ENCODE measurements around the gene MEIG1. TPM values are rescaled to one million over a fixed set of nuclear protein-coding genes. Genes with fewer than 3 reads are reported as not detected.
"Not testable (repeated sequence)": the region's sequence is repeated elsewhere in the genome, so short reads cannot be mapped to it uniquely, and the experiment has no call there.

Gene MEIG1
- total RNA-seq, 1 experiment from 2014 or later, result not detected

DNA sequence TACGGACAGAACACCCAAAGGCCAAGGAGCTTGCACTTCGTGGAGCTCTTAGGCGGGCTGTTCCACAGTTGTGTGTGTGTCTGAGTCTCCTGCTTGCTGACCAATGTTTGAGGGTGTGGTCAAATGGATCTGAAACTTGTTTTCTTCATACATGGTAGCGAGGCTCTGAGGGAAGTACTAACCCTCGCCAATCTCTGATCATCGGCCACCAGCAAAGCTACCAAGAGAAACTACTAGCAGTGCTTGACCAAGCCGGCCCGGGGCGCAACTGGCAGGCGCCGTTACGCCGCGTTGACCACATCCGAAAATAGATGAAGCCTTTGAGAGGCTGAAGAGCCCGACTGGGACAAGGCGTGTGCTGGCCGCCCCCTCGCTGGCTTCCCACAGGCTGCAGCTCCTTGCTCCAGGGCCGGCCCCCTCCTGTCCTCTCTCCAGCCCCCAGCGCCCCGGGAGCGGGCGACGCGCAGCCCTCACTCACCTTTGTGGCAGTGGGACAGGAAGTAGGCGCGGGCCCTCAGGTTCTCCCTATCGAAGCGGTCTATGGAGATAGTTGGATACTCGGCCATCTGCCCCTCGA, 5.7 kb upstream of the MEIG1 start:
- in situ Hi-C loops (cut with HindIII; ENCODE audit: low sequenced_read_pairs), result no loop called here
- peak; percentile 56 for DNase-seq (ENCODE audit: low spot score)

DNA sequence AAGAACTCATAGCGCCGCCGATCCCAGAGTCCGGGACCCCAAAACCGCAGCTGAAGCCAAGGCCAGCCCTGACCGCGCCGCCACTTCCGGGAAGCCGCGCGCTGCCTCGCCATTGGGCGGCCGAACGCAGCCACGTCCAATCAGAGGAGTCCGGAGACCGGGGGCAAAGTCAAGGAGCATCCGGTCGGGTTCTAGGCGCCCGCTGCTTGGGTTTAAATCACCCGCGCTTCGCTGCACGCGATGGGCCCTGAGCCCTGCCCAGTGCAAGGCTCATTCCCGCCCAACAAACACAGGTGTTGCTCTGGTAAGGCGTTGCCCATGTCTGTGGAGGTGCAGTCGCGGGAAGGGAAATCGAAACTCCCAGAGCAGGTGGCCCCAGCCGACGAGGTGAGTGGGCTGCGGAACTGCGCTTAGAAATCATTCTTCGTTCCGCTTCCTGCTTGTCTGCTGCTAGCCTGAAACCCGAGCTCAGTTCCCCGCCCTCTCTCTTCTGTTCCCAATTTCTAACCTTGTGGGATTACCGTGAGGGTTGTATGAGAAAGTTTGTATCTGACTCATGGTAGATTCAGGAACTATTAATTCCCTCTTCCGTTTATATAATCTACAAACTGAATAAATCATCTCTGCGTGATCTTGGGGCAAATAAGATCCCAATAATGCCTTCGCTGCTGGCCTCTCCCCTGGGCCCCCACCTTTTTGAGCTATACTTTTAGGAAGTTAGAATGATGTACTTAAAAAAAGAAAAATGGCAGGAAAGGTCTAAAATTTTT, 5.0 kb upstream of the MEIG1 start, which contains the start of gene DCLRE1C:
Gene DCLRE1C, minus strand, starts transcription at position 96 of the 770 bp plus-strand sequence. Its CDS starts 86 bp downstream, at position 10.
- peak; percentile 93 for DNase-seq (ENCODE audit: low spot score)
- in situ Hi-C loops (cut with HindIII; ENCODE audit: low sequenced_read_pairs), result no loop called here

DNA sequence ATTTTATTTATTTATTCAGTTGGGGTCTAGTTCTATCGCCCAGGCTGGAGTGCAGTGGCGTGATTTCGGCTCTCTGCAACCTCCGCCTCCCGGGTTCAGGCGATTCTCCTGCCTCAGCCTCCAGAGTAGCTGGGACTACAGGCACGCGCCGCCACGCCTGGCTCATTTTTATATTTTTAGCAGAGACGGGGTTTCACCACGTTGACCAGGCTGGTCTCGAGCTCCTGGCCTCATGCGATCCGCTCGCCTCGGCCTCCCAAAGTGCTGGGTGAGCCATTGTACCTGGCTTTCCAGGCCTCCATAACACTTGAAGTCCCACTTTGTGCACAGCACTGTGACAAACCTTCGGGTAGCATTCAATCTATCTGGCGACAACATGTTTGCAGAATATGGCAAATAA, 4.3 kb upstream of the MEIG1 start:
- in situ Hi-C loops (cut with HindIII; ENCODE audit: low sequenced_read_pairs), result no loop called here
- no peak for DNase-seq (ENCODE audit: low spot score)

DNA sequence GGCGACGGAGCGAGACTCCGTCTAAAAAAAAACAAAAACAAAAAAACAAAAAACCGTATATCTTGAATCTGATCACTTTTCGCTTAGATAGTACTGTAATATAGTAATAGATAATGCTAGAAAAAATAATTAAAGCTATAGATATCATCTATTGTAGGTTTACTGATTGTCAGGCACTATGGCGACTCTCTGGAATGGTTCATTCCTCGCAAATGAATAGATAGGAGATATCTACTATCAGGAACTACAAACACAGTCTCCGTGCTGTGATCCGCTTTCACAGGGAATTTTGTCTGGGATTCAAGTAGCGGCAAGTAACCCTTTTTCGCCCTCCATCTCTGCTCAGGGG, 342 bp upstream of the MEIG1 start:
- in situ Hi-C loops (cut with HindIII; ENCODE audit: low sequenced_read_pairs), result no loop called here
- DNase-seq (ENCODE audit: low spot score), result no peak

DNA sequence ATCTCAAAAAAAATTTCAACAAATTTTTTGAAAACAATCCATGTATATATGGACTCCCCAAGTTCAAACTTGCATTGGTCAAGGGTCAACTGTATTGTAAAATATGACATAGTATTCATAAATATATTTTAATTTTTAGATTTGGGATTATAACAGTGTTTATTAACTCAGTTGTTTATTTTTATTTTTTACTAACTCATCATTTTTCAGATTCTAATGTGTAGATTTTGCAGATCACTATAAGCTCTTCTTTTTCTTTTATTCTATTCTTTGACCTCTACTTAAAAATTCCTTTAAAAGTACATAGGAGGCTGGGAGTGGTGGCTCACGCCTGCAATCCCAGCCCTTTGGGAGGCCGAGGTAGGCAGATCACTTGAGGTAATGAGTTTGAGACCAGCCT, 8.7 kb downstream of the MEIG1 start:
- DNase-seq (ENCODE audit: low spot score), result no peak
- in situ Hi-C loops (cut with HindIII; ENCODE audit: low sequenced_read_pairs), result no loop called here

DNA sequence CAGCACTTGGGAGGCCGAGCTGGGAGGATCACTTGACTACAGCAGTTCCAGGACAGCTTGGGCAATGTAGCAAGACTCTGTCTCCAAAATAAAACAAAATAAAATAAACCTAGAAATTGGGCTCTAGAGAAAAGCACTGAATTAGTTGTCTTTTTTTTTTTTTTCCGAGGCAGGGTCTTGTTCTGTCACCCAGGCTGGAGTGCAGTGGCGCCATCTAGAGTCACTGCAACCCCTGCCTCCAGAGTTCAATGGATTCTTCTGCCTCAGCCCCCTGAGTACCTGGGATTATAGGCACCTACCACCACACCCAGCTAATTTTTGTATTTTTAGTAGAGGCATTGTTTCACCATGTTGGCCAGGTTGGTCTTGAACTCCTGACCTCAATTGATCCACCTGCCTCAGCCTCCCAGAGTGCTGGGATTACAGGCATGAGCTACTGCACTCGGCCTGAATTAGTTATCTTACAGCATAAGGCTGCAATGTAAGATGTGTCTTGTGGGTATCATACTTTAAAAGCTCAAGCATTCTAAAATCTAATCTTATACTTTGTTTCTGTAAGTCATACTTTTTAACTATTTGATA, 12.8 kb downstream of the MEIG1 start:
- peak; percentile 9 for DNase-seq (ENCODE audit: low spot score)
- in situ Hi-C loops (cut with HindIII; ENCODE audit: low sequenced_read_pairs), result no loop called here

DNA sequence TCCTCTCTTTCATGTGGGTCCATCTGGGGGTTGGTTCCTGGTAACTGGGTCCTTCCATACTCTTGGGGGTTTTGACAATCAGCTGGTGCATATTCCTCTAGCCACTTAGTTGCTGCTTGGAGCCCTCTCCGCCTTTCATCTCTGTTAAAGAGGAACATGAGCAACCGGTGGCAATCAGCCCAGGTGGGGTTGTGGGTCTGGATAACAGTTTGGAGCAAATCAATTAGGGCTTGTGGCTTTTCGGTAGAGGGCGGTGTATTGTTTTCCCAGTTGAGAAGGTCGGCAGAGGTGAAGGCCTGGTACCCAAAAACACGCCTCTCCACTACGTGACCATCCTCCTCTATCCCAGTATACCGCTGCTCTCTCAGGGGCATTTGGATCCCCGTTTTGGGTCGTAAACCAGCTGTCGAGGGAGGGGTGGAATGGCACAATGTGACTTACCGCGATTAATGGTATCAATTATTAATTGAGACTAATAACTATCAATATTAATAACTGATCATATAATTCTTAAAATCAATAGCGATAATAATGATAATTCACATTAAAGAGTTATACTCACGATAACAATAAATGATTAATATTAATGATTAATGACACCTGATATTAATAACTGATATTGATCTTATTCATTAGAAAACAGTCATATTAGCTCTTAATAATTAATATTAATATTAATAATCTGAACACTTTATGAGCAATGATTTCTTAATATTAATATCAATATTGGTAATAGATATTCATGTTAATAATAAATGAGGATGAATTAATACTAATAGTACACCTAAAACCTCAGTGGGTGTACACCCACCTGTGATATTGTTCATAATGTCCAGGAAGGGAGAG, 15.2 kb downstream of the MEIG1 start:
- DNase-seq (ENCODE audit: low spot score); in situ Hi-C loops (cut with HindIII; ENCODE audit: low sequenced_read_pairs): not testable (repeated sequence)

DNA sequence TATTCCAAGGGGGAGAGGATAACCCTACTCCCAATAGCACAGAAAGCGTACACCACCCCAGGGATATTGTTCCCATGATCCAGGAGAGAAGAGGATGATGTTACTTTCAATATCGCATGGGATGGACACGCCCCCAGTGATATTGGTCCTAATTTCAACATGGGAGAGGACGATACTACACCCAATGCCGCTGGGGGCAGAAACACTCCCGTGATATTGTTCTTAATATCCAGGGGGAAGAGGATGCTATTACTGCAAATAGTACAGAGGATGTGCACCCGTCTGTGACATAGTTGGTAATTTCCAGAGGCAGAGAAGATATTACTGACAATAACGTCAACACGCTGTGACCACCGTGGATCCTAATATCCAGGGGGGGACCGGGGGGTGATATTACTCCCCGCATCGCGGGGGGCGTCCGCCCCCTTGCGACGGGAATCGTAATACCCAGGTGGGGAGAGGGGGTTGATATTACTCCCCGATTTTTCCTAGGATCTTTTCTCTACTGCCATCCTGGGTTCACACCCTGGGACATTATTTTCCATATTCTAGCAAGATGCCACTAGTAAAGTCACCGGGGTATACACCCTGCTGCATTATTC, 16.6 kb downstream of the MEIG1 start:
- in situ Hi-C loops (cut with HindIII; ENCODE audit: low sequenced_read_pairs), result no loop called here
- no peak for DNase-seq (ENCODE audit: low spot score)

DNA sequence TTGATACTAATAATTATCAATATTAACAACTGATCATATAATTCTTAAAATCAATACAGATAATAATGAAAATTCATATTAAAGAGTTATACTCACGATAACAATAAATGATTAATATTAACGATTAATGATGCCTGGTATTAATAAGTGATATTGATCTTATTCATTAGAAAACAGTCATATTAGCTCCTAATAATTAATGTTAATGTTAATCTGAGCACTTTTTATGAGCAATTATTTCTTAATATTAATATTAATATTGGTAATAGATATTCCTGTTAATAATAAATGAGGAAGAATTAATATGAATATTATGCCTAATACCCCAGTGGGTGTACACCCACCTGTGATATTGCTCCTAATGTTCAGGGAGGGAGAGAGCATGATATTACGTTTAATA, 23.6 kb downstream of the MEIG1 start:
- no peak for DNase-seq (ENCODE audit: low spot score)
- in situ Hi-C loops (cut with HindIII; ENCODE audit: low sequenced_read_pairs), result no loop called here

DNA sequence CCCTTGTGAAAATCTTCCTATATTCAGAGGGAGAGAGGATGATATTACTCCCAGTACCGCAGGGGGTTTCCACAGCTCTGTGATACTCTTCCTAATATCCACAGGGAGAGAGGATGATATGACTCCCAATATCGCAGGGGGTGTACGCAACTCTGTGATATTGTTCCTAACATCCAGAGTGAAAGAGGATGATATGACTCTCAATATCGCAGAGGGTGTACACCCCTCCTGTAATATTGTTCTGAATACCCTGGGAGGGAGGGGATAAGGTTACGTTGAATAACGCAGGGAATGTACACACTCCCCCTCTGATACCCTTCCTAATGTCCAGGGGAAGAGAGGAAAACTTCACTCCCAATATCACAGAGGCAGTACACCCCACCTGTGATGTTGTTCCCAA, 30.4 kb downstream of the MEIG1 start:
- in situ Hi-C loops (cut with HindIII; ENCODE audit: low sequenced_read_pairs); DNase-seq (ENCODE audit: low spot score): not testable (repeated sequence)

DNA sequence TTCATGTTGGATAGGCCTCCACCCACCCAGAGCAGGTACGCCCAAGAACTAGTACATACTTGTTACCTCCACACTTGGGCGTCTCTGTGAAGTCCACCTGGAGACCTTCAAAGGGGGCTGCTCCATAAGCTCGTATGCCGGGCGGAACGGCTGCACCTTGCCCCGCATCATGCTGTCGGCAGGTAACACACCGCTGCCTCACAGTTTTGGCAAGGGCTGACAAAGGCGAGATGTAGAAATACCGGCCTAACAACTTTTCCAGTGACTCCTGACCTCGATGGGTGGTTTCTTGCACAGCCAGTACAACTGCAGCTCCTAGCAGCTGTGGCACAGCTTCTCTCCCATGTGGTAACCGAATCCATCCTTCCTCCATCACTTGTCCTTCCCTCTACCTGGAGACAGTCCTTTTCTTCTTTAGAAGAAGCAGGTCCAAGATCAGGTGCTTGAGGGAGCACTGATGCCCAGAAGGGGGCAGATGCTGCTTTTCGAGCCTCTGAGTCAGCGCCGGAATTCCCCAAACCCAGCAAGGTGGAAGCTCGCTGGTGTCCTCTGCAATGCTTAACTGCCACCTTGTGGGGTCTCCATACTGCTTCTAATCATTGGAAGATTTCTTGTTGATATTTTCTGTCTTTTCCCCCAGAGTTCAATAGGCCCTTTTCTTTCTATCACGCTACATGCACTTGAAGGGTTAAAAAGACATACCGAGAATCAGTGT, 32.0 kb downstream of the MEIG1 start:
- in situ Hi-C loops (cut with HindIII; ENCODE audit: low sequenced_read_pairs), result not testable (repeated sequence)
- peak; percentile 6 for DNase-seq (ENCODE audit: low spot score)

DNA sequence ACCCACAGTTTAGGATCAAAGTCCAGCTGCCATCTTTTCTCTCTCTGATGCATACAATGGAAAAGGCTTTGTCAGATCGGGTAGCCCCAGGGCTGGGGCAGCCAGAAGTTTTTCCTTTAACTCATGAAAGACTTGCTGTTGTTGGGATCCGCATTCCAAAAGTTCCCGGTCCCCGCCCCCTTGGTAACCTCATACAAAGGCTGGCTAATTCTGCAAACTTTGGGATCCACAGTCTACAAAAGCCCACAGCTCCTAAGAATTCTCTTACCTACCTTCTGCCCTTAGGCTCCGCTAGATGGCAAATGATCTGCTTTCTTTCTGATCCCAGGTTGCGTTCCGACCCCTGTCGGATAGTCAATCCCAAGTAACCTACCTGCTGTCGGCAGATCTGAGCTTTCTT, 33.1 kb downstream of the MEIG1 start:
- DNase-seq (ENCODE audit: low spot score); in situ Hi-C loops (cut with HindIII; ENCODE audit: low sequenced_read_pairs): not testable (repeated sequence)

DNA sequence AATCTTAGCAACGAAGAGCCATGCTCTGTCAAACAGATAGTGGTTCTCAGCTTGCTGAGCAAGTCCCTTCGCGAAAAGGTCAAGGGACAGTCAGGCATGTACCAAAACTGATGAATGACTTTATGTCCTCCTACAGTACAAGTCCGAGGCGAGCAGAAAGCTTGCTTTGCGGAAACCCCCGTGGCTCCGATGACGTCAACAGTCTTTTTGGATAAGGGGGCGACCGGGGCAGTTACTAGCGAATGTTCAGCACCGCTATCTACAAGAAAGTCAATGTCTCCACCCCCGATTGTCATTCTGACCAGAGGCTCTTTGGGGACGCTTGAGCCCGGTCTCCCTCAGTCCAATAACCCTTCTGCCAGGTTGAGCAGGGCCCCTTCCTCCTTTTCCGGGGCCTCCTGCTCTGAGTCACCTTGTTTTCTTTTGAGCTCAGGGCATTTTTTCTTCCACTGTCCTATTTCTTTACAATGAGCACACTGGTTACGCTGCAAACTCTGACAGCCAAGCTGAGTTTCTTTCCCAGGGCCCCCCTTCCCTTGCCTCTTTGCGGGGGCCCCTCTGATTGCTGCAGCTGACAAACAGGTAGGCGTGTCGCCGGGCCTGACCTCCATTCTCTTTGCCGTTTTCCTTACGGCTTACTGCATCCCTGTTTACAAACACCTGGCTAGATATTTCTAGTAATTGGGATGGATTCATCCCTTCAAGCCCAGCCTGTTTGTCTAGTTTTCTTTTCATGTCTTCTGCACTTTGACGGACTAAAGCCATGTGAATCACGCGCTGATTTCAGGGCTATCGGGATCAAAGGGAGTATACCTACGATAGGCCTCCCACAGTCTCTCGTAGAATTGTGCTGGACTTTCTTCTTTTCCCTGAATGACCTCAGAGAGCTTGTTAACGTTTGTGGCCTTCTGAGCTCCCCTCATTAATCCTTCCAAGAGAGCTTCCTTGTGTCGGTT, 34.6 kb downstream of the MEIG1 start:
- DNase-seq (ENCODE audit: low spot score); in situ Hi-C loops (cut with HindIII; ENCODE audit: low sequenced_read_pairs): not testable (repeated sequence)

DNA sequence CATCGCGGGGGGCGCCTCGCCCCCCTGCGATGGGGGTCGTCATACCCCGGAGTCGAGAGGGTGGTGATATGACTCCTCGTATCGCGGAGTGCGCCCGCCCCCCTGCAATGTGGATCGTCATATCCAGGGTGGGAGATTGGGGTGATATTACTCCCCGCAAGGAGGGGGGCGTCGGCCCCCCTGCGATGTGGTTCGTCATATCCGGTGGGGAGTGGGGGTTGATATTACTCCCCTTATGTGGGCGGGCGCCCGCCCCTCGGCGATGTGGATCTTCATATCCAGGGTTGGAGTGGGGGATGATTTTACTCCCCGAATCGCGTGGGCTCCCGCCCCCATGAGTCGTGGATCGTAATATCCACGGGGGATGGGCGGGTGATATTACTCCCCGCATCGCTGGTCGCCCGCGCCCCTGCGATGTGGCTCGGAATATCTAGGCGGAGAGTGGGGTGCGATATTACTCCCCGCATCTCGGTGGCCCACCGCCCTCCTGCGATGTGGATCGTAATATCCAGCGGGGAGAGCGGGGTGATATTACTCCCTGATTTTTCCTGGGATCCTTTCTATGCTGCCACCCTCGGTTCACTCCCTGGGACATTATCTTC, 36.9 kb downstream of the MEIG1 start:
- in situ Hi-C loops (cut with HindIII; ENCODE audit: low sequenced_read_pairs), result no loop called here
- DNase-seq (ENCODE audit: low spot score), result no peak

DNA sequence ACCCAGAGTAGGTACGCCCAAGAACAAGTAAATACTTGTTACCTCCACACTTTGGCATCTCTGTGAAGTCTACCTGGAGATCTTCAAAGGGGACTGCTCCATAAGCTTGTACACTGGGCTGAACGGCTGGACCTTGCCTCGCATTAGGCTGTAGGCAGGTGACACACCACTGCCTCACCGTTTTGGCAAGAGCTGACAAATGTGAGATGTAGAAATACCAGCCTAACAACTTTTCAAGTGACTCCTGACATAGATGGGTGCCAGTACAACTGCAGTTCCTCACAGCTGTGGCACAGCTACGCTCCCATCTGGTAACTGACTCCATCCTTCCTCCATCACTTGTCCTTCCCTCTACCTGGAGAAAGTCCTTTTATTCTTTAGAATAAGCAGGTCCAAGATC, 54.3 kb downstream of the MEIG1 start:
- in situ Hi-C loops (cut with HindIII; ENCODE audit: low sequenced_read_pairs); DNase-seq (ENCODE audit: low spot score): not testable (repeated sequence)

DNA sequence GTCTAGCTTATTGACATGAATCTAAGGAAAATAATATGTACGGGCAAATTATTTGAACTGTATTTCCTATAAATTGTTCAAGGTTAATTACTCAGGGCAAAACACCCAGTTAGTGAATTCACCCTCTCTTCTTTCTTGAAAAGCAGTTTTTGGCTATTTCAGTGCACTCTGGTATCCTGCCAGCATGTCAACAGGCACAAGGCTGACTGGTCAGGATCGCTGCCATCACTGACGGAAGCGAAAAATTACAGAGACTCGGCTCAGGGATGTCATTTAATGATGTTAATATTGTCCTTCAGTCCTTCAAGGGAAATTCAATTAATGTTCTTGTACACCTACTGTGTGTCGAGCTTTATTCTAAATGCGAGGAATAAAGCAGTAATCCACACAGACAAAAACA, 56.3 kb downstream of the MEIG1 start:
- peak; percentile 8 for DNase-seq (ENCODE audit: low spot score)
- in situ Hi-C loops (cut with HindIII; ENCODE audit: low sequenced_read_pairs), result no loop called here

DNA sequence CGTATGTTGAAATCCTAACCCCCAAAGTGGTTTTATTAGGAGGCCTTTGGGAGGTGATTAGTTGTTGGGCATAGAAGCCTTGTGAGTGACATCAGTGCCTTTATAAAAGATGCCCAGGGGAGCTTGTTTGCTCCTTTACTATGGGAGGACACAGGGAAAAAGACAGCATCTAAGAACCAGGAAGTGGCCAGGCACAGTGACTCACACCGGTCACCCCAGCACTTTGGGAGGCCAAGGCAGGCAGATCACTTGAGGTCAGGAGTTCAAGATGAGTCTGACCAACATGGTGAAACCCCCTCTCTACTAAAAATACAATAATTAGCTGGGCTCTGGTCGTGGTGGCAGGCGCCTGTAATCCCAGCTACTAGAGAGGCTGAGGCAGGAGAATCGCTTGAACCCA, 61.8 kb downstream of the MEIG1 start:
- in situ Hi-C loops (cut with HindIII; ENCODE audit: low sequenced_read_pairs); DNase-seq (ENCODE audit: low spot score): not testable (repeated sequence)
